NCI-H82 treated with DMSO at 0.1 percent for 48 hours (cell line): Measurements from ENCODE around the gene FANCE.

Experiments
- DNase-seq: peaks from one replicate; lab custom pipeline; 2025; ENCODE audit not compliant: unreplicated experiment; lab: John Stamatoyannopoulos, UW

Gene FANCE

DNA sequence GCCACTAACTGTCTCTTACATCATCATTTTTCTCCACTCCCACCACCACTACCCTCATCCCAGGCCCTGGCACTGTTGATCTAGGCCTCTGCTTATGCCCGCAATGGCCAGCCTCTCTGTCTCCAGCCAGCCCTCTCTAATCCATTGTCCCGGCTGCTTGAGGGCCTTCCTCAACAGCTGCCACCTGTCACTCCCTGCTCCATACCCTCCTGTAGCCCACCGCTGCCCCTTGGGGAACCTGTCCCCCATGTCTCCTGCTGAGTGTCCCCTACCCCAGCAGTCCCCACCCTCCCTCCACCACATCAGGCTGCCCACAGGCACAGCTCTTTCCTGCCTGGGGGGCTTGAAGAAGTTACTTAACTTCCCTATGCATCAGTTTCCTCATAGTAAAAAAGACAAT, 31.4 kb downstream of the FANCE start:
- DNase-seq, result no peak

DNA sequence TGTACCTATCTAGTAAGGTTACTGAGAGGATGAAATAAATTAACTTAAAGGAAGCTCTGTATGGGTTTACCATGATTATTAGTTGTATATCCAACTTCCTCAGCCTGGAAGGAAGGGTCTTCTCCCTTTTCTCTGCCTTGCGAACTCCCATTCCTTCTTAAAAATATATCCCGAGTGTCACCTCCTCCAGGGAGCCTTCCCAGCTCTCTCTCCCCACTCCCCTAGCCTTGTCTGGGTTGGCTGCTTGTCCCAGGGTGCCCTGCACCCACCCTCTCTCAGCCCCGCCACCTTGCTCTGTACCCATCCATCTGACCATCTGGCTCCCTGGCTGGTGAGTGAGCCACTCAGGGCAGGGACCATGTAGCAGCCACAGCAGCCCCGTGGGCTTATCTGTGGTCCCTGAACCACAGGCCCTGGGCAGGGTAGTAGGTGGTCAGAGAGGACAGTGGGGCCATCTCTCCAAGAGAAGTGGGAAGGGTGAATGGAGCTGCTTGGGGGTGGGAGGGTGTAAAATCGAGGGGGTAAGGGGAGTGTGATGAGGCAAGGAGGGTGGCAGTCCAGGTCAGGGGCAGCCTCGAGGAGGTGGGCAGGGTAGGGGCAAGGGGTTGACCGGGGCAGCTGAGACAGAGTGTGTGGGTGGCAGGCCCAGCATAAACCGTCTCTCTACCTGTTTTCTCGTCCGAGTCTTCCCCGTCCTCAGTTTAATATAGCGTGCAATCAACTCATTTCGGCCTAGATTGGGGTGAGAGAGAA, 31.9 kb downstream of the FANCE start:
- no peak for DNase-seq

DNA sequence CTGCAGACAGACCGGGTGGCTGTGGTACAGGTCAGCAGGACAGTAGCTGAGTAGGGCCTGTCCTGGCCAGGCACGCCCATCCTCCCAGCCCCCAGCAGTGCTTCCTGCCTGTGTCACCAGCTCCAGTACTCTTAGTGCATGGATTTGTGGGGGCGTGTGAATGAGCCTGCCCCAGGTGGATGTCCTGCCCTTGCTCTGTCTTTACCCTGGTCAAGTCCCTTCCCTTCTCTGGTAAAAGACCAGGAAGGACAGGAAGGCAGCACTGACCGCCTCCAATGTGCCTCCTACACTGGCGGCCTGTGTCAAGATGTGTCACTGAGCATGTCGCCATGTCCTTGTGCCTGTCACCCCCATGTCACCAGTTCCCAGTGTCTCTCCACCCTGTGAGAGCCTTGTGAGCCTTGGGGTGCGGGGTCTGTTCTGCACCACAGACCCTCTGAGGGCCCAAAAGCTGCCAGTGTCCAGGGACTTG, 32.8 kb downstream of the FANCE start:
- no peak for DNase-seq

DNA sequence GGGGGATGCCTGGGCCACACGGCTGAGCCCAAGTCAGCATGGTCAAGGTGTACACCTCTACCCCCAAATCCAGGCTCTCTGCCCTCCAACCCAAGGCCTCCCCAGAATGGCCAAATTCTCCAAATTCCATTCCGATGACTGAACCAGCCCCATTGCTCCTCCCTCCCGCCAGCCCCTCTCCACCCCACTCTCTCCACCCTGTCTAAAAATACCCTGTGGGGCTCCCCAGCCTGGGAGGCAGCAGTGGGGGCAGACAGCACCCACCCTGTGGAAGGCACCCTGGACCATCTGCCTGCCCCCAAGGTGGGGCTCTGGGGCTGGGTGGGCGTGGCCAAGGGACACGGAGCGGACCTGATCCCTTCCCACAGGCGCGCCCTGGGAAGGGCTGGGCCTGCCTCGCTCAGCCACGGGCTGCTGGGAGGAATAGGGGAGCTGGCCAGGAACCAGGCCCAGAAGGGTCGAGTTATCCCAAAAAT, 33.3 kb downstream of the FANCE start:
- DNase-seq, result no peak

DNA sequence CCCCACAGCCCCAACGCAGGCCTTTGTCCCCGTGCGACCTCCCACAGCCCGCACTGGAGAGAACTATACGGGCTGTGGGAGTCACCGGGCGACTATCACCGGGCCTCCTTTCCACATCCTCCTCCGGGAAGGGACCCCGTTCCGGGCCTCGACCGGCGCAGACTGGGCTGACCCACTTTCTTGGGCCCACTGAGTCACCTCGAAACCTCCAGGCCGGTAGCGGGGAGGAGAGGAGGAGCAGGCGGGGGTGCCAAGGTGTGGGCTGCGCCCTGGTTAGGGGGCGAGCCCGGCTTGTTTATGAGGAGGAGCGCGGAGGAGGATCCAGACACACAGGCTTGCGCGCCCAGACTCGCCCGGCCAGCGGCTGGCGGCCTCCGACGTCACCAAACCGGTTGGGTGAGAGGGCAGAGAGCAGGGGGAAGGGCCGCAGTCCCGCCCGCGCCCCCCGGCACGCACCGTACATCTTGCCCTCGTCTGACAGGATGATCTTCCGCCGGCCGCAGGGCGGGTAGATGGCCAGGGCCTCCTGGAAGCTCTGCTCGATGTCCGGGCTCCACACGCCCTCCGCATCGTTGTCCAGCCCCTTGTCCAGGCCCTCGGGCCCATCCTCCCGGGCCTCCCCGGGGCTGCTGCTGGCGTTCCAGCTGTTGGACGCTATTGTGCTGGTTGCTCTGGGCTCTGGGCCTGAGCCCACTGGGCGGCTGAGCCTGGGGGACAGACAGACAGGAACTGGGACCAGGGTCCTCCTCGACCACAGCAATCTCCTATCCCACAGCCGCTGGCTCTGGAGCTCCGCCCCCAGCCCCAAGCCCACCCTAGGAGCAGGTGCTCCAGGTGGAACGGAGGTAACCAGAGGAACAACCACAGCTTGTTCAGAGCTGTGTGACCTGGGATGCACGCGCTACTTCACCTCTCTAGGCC, 34.1 kb downstream of the FANCE start:
- DNase-seq, result no peak

DNA sequence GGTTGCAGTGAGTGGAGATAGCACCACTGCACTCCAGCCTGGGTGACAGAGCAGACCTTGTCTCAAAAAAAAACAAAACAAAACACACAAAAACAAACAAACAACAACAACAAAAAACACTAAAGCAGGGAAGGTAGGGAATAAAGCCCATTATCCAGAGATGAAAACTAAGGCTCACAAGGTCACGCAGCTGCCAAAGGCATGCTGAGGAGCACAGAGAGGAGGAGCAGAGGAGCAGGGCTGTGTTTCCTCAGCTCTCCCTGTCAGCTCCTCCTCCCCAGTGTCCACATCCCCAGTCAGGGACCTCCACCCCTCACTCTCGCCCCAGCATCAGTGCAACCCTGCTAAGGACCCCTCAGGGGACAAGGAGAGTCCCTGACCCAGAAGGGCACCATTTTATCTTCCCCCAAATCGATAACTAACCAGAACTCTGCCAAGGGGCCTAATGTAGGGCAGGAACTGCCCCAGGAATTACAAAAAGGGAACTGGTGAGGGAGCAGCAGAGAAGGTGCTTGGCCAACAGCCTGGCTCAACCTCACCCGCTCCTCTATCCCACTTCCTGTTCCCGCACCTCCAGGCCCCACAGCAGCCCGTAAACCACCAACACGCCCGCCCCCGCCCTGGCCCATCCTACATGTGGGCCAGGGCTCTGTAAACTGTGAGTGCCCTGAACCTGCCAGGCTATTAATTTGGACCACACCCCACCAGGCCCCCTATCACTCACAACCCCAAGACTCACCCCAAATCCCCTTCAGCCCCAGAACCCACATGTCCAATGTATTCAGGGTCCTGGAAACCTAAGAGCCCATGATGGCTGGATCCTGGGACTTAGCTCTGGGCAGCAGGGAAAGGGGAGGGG, 35.7 kb downstream of the FANCE start:
- no peak for DNase-seq

DNA sequence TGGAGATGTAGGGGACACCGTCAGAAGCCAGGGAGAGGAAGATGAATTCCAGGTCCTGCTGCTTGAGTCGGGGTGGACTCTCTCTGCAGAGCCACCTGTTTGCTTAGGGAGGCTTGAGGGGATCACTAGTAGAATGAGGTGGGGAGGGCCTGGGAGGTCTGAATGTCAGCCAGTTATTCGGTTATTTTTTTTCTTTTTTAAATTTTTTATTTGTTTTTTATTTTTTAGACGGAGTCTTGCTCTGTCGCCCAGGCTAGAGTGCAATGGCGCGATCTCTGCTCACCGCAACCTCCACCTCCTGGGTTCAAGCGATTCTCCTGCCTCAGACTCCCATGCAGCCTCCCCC, 36.4 kb downstream of the FANCE start:
- DNase-seq, result no peak

DNA sequence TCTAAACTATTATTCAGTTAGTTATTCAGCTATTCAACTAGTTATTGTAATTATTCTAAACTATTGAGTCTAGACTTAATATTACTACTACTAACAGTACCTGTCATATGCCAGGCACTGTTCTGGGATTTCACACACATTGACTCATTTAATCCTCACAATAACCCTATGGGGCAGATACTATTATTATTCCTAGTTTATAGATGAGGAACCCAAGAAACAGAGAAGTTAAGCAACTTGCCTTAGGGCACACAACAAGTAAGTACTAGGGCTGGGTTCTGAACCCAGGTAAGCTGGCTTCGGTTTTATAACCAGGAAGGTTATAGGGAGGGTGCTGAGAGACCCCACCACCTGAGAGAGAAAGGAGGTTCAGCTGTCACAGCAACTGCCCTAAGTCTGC, 36.9 kb downstream of the FANCE start:
- DNase-seq, result no peak

DNA sequence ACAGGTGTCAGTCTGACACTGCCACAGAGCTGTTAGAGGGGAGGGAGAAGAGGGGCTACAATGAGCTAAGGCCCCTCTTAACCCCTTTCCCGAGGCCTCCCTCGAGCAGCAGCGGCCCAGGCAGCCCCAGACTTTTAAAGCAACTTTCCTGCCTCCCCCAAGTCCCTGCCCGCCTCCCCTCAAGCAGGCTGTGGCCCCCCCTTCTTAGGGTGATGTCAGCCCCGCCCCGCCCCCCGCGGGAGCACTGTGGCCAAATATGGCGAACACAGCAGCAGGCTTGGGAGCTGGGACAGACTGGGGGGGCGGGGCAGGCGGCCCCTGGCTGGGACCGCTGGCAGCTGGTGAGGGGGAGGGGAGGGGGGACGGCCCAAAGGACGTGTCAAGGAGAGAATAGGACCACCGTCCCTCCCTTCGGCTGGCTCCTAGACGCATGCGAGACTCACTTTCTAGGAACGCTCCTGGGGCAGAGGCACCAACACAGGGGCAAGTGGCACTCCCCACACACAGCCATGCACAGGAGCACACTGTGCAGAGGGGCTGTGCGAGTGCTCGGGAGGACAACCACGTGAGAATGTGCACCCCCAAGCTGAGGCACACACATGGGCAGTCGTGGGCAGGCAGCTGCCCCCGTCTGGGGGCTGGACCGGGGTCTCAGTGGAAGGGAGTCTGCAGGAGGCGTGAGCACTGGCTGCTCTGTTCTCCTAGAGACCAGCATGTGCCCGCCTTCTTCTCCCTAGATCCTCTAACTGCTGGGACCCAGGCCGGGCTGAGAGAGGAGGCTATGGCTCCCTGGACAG, 38.1 kb downstream of the FANCE start:
- peak; percentile 82 for DNase-seq

DNA sequence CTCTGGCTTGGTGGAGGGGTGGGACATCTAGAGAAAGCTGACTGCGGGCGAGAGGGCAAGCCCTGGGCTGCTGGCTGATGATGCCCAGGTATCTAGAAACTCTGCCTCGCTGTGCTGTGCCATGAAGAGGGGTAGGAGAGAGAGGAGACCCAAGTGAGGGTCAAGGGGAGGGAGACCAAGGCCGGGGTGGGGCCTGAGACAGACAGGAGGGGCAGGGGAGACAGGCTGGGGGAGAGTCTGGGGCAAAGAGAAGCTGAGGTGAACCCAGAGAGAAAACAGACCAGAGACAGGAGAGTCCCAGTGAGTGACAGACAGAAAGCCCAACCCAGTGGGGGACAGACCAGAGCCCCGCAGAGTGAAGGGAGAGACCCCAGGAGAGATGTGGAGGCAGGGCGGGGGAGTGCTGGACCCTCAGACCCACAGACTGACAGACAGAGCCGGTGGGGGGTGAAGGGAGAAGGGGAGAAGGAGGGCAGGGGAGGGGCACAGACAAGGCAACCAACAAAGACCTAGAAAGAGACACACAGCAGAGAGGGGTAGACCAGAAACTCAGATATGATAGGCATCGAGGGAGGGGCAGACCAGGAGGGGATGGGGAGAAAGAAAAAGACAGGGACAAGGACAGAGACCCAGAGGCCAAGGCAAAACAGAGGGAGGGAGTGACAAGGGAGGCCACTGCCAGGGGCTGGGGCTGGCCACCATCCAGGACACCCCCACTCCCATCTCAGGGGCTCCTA, 38.9 kb downstream of the FANCE start:
- DNase-seq, result no peak

DNA sequence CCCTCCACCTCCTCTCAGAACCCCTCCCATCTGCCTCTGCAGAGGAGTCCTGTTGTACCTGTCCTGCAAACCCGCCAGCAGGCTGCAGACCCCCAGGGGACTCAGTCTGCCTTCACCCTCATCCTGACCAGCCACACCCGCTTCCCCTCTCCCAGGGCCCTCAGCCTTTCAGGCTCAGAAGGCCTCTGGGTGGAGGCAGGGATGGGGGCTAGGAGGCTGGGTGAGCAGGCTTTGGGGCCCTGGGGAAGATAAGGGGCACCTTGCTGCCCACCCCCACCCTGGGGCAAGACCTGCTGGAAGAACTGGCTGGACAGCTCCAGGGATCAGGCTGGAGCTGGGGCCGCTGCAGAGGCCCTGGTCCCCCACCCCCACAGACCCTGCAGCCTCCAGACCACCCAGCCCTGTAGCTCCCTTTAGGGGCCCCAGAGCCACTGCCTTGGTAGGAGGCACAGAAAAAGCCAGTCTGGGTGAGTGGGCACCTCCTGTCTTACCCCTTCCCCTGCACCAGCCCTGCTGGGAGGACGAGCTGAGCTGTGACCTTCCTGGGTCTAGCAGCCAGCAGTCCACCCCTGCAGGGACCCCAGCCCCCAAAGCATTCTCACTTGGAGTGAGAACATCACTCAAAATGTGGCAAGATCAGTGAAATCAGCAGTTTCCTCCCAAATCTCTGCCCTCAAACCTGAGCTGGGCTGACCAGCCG, 39.6 kb downstream of the FANCE start:
- DNase-seq, result no peak

DNA sequence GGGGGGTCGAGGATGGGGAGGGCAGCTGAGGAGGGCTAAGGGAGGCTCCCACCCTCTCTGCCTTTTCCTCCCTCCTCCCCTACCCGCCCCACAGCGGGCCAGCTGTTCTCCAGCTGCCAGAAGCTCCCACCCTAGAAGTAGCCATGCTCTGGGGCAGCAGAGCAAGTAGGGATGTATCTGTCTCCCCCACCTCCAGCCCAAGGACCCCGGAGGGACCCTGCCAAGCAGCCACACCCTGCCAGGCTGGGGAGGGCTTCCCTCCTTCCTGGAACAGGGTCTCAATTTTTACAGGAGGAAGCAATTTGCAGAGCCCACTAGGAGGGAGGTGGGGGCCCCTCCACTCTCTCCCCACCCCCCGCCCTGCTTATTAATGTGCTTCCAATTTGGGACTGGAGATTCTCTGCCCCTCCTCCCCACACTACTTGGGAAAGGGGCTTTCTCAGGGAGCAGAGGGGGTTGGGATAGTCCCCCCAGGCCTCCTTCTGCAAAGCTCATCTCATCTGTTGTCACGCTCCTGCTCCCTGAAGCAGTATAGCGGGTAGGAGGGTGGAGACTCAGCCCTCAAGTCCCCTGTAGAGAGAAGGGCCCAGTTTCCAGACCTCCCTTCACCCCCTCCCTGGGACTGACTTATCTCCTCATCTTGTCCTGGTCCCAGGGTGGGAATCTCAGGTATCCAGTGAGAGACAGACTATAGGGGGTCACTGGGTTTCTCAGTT, 40.3 kb downstream of the FANCE start:
- DNase-seq, result no peak

DNA sequence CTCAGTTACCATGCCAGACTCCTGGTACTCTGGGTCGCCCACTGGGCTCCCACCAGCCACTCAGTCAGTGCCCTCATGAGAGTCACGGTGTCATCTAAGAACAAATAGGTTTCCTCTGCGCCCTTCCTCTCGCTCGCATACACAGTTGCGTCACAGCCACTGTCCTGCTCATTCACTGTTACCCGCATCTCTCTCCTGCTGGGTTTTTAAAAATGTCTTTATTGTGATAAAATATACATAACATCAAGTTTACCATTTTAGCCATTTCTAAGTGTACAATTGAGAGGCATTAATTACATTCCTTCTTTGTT, 40.8 kb downstream of the FANCE start:
- DNase-seq, result no peak

DNA sequence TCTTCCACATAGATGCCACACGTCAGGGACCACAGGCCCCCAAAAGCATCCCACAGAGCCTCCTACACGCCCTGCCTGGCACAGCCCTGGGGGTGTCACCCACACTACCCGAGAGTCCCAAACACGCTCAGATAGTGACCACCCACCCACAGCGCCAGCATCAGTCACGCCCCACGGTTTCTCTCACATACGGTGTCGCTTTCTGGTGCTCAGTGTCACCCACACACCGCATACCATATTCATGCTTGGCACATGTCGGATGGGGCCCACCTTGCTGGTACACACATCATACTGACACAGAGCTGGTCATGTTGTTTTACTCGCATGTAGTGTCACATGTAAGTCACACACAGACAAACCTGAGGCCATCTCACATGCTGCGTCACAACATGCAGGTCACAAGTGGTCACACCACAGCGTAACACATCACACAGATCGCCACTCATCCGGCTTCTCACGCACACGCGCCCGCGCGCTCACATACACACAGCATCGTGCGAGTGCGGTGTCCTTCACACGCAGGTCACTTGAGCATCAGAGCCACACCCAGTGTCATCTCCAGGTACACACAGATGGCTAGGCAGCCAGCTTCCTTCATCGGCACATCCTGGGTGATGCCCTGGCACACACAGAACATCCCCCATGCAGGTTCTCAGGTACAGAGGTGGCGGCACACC, 41.3 kb downstream of the FANCE start:
- DNase-seq, result no peak

DNA sequence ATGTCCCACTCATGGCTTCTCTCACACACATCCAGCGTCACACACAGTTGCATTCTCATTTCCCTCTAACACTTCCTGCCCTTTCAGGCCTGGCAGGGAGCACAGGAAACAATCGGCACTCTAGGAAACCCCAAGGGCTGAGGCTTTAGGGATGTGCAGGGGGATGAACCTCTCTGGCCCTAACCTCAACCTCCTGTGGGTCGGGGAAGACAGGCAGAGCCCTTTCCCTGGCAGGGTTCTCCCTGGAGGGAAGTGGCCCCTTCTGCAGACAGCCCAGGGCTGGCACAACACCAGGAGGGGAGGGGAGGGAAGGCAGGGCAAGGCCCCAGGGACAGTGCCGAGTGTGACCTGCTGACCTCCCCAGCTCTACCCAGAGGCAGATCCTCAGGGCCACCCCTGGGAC, 42.0 kb downstream of the FANCE start:
- no peak for DNase-seq

DNA sequence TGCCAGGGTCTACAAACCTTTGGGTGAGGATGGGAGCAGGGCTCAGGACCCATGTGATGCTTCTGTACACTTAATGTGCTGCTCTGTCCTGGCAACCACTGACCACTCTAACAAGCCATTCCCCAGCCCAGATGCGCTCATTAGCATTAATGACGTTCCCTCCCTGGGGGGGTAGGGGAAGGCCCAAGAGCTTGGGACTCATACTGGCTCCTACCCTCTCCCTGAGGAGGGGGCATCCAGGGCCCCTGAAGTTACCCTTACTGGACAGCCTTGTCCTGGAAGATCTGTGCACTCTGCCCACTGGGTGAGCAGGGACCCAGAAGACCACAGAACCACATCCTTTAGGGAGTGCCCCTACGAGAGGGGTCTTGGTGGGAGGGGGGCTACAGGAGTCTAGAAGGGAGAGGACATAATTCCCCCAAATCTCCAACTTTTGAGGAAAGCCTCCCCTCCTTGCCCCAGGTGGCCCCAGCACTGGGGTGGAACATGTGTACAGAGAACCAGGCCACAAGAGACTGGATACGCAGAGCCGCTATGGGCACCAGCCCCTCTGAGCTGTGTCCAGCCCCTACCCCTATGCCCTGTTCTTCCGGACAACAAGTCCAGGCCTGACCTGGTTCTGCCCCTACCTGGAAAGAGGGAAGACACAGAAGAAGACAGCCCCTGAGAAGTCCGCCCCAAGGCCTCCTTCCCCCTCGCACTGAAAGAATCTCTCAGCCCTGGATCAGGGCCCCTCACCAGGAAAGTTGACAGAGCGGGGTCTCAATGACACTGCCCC, 43.3 kb downstream of the FANCE start:
- DNase-seq, result no peak
